Neural cell (in vitro differentiated cells): Measurements from ENCODE around the gene PRDX5.

Source experiments
- EP300 ChIP-seq: fragments of 450-650 bp; conservative IDR thresholded peaks from 2 replicates; pipeline ENCODE4 v1.6.1; 2014; ENCODE audit warnings: antibody characterized with exemption, mild to moderate bottlenecking, moderate library complexity; ENCODE audit not compliant: poor library complexity, severe bottlenecking
- POLR2AphosphoS5 ChIP-seq: IDR thresholded peaks from 2 replicates; pipeline ENCODE4 v1.6.1; 2012
- TF ChIP-seq, protein P1 (sequence below): fragments of 450-650 bp; IDR thresholded peaks from 2 replicates; pipeline ENCODE4 v1.5.1; 2014; ENCODE audit warnings: antibody characterized with exemption, mild to moderate bottlenecking, moderate library complexity; ENCODE audit not compliant: poor library complexity, severe bottlenecking

DNA sequence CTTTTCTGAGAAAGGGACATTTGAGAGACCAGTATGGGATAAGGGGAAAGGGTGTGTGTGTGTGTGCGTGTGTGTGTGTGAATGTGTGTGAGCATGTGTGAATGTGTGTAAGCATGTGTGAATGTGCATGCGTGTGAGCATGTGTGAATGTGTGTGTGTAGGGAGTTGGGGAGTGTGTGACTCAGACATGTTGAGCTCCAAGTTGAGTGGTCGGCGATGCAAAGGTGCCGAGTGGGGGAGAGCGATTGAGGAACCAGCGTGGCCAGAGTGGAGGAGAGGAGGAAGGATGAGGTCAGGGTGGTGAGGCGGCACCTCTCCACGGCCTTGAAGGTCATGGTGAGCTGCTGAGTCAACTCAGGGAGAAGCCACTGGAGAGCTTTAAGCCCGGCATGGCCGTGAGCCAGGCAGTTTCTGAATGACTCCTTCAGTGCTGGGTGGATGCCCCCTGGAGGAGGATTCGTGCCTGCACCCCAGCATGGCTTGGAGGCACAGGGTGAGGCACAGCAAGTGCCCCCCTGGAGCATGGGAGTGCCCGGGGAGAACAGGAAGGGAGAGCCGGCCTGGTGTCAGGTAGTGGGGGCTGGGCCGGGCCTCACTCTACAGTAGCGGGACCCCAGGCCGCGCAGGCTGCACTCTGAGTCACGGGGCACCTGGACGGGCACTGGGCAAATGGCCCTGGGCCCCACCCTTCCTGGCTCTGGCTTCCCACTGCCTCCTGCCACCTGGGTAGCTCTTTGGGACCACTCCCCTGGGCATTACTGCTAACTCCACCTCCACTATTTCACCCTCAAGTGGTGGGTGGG is 13.8 kb downstream of the PRDX5 start:
- TF ChIP-seq POLR2AphosphoS5 (no peak), EP300 (no peak)
- TF ChIP-seq, protein P1, sequence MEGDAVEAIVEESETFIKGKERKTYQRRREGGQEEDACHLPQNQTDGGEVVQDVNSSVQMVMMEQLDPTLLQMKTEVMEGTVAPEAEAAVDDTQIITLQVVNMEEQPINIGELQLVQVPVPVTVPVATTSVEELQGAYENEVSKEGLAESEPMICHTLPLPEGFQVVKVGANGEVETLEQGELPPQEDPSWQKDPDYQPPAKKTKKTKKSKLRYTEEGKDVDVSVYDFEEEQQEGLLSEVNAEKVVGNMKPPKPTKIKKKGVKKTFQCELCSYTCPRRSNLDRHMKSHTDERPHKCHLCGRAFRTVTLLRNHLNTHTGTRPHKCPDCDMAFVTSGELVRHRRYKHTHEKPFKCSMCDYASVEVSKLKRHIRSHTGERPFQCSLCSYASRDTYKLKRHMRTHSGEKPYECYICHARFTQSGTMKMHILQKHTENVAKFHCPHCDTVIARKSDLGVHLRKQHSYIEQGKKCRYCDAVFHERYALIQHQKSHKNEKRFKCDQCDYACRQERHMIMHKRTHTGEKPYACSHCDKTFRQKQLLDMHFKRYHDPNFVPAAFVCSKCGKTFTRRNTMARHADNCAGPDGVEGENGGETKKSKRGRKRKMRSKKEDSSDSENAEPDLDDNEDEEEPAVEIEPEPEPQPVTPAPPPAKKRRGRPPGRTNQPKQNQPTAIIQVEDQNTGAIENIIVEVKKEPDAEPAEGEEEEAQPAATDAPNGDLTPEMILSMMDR = no peak
